Astrocyte of the spinal cord (primary cell): ENCODE results near the gene TMEM97.

Source experiments
- DNase-seq: peaks from one replicate; pipeline ENCODE4 v3.0.0; 2011; ENCODE audit warnings: low read depth, low spot score
- H3K4me3 ChIP-seq: 2 replicates; pipeline ENCODE4 v1.5.1; 2011; ENCODE audit warnings: low read depth, mild to moderate bottlenecking, low read length, moderate library complexity
- CTCF ChIP-seq: IDR thresholded peaks from 2 replicates; pipeline ENCODE4 v1.5.1; 2012; ENCODE audit warnings: low read depth, mild to moderate bottlenecking, low read length, inconsistent platforms
- in situ Hi-C: cut with HindIII; loops from 2 replicates; pipeline ENCODE4 v1.10.0; 2017; ENCODE audit warnings: low sequenced_read_pairs

Gene TMEM97

GRCh38 chr17:28331891-28332420 is 13.0 kb downstream of the TMEM97 start:
- no peak for TF ChIP-seq CTCF
- in situ Hi-C loops = no loop called here
- no peak overlapping the region for H3K4me3 ChIP-seq
- DNase-seq = no peak

DNA sequence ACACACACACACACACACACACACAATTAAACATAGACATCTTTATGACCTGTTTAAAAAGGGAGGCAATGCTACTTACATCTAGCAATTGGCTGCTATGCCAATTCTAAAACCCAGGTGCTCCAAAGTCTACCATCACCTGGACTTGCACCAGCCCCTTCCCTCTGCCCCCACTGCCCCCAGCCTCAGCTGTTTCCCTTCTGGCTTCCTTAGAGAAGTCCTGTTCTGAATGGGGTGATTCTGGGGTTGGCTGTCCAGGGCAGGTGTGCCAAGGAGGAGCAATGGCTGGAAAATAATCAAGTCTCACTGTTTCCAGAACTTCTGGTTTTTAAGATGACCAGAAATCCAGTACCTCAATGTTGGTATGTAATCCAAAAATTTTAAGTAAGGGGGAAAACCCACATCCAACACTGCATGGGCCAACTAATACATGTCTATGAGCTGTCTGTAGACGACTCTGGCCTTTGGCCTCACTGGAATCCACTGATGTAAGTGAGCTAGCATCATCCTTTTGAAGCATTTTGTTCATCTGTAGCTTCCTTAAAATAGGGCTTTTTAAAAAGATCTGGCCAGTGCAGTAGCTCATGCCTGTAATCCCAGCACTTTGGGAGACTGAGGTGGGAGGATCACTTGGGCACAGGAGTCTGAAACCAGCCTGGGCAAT is 14.2 kb downstream of the TMEM97 start:
- no peak overlapping the region for H3K4me3 ChIP-seq
- no peak for DNase-seq
- in situ Hi-C loops = no loop called here
- no peak for TF ChIP-seq CTCF

GRCh38 chr17:28334171-28334570 is 15.2 kb downstream of the TMEM97 start:
- in situ Hi-C loops = no loop called here
- H3K4me3 ChIP-seq = peak overlapping the region; percentile 70
- DNase-seq = no peak
- no peak for TF ChIP-seq CTCF

DNA sequence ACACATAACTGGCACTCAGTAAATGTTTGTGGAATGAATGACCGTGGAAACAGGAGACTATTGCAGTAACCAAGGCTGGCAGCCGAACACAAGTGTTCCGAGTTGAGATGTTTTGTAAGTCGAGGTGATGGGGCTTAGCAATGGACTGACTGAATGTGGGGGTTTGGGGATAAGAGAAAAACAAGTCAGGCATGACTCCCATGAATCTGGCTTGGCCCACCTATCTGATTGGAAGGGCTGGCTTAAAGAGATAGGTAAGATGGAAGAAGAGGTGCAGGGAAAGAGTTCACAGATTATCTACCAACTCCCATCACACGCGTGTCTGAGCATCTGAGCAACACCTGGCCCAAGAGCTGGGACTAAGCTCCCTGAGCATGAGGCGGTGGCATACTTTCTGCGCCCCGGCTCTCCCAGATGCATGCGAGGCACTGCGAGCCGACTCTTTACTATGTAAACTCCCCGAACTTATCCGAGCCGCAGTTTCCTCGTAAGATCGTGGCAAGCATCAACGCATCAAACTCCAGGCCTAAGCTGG is 15.7 kb downstream of the TMEM97 start:
- in situ Hi-C loops = no loop called here
- peak overlapping the region; percentile 70 for H3K4me3 ChIP-seq

DNA sequence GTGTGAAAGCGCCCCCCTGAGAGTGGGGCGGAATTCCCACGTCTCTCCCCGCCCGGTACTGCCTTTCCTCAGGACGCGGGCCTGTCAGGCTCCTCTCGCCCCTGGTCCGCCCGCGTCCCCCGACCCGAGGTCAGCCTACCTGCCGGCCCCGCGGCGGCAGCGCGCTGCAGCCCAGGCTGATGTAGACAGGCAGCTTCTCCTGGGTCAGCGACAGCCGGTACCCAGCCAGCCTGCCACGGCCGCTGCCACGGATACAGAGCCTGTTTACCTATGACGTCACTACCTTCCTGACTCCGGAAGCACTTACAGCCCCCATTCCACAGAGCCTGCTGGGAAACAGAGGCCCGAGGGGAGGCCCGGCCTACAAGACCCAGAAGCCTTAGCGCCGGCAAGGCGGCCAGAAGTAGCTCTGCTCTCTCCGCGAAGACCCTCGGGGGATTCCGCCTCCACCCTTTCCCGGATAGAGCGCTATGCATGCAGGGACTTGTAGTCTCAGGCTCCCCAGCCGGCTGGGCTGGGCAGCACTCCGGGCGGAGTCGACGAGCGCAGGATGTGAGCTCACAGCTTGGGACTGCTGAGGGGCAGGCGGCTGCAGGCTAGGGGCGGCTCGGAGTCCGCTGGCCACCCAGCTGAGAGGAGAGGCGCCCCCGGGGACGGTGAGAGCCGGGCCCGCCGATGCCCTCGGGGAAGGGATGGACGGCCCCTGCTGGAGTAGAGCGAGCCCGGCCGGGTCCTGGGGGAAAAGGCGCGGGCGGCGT is 16.4 kb downstream of the TMEM97 start, which contains the start of the genes IFT20 and TNFAIP1:
IFT20 (minus strand) TSS at position 272 of the 758 bp plus-strand sequence. CDS start 3,487 bp downstream, outside the sequence.
TNFAIP1 (plus strand) TSS at position 561 of the 758 bp plus-strand sequence. CDS start 3,761 bp downstream, outside the sequence.
- peak within 1 kb of the TSS; percentile 90 for H3K4me3 ChIP-seq
- in situ Hi-C loops = no loop called here
- peak; percentile 100 for DNase-seq
- no peak for TF ChIP-seq CTCF

More for the DNA sequence above, 15.7 kb downstream of the TMEM97 start:
- DNase-seq = no peak
- TF ChIP-seq CTCF = no peak

GRCh38 chr17:28335959-28336871 is 17.2 kb downstream of the TMEM97 start:
- in situ Hi-C loops = no loop called here
- no peak for TF ChIP-seq CTCF
- H3K4me3 ChIP-seq = peak overlapping the region; percentile 90
- peak; percentile 91 for DNase-seq
